Bone marrow (tissue), 2 donors: ENCODE results near the gene TSPAN18.
A peak's percentile ranks its signal among the peaks of the same experiment; 100 is the strongest.

ENCODE experiments used
- DNase-seq, 2 donors: peaks; one replicate each; lab custom pipeline; 2025; lab: John Stamatoyannopoulos, UW

The TSPAN18 gene

DNA sequence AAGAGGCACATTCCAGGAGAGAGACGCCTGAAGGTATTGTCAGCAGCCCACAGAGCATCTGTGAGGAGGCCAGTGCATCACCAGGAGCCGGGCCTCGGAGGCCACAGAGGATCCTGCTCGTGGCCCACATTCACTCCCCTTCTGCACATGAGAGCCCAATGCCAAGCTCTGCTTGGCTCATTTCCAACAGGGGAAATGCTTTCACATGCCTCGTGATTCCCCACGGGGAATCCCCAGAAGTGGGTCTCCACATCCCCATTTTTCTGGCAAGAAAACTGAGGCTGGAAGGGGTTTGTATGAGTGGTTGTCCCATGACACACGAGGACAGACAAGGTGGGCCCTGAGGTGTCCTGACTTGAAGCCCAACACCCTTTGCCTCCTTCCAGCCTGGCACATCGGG lies 189.6 kb downstream of the TSPAN18 start:
- DNase-seq, result peak in 1 of 2 donors; percentile 25

DNA sequence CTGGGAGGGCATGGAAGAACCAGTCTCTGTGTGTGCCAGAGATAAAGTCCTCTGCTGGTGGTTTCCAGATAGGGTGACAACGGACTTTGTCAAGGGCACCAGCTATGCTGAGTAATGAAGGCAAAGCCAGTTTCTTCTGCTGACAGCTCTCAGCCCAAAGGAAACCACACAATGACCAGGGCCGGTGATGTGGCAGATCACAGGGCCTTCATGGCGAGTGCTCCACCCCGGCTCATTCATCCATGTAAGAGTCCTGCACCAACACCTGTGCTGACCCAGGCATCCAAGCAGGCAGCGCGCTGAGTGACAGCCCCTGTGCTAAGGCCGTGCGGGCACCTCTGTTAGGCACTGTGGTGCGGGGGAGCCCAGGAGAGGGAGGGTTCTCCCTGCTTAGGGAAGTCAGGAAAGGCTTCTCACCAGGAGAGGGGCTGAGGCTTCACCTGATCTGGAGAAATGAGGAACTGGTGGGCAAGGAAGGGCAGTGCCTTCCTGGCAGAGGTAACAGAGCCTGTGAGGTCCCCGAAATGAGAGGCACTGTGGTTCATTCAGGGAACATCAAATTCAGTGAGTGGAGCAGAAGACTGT lies 190.1 kb downstream of the TSPAN18 start:
- peak in 1 of 2 donors; percentile 30 for DNase-seq

DNA sequence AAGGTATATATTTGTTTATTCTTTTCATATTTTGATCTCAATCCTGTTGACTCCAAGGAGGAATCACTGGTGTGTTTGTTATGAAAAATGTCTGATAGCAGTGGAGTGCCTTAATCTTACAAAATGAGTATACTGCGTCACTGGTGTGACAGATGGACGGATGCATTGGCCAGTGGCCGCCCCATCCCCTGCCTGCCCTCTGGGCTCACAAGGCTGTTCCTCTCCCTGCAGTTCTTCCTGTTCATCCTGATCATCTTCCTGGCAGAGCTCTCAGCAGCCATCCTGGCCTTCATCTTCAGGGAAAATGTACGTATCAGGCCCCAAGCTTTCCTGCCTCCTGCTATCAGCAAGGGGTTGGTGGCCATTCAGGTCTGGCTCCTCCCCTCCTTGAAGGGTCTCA lies 191.0 kb downstream of the TSPAN18 start:
- no peak for DNase-seq

DNA sequence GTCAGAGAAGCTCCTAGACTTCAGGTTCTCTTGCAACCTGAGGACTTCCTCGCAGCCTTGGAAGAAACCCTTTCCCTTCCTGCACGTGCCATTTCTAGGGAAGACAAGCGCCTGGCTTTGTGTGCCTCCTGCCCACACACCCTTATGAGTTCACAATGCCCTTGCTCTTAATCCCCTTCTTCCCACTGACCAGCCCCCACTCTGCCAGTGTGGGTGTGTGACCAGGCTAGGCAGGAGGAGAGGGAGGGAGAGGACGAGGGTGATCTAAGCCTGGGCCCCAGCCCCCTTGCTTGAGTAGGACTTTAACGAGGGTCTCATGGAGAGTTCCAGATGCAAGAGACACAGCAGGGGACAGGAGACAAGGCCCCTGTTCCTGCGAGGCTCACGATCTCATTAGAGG lies 193.7 kb downstream of the TSPAN18 start:
- no peak for DNase-seq

DNA sequence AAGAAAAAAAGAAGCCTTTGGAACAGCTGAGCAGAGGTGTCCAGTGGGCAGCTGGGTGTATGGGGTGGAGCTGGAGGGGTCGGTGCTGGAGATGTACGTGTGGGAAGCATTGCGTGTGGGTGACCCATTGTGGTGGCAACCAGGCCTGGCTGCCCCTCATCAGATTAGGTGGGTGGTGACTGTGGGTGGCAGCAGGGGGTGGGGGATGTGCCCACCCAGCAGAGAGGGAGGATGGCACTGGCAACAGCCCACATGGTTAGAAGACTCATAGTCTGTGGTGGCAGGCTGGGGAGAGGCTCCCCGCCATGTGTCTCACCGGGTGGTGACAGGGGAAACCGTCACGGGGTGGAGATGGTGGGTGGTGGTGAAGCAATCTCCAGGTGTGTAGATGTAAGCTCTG lies 196.4 kb downstream of the TSPAN18 start:
- DNase-seq, result no peak

DNA sequence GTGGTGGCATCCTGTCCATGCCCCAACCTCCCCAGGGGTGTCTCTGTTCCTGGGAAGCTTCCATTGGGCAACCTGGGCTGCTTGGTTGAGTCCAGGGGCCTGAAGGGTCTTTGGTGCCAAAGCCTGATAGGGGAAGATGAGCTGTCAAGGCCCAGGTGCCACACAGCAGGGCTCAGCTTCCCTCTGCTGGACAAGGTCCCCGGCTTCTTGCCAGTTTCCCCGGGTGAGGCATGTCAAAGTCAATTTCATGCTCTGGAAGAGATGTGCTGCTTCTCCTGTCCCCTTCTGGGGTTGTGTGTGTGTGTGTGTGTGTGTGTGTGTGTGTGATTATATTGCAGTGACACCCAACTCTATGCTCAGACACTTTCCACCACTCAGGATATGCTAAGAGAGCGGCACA lies 197.0 kb downstream of the TSPAN18 start:
- DNase-seq, result no peak

DNA sequence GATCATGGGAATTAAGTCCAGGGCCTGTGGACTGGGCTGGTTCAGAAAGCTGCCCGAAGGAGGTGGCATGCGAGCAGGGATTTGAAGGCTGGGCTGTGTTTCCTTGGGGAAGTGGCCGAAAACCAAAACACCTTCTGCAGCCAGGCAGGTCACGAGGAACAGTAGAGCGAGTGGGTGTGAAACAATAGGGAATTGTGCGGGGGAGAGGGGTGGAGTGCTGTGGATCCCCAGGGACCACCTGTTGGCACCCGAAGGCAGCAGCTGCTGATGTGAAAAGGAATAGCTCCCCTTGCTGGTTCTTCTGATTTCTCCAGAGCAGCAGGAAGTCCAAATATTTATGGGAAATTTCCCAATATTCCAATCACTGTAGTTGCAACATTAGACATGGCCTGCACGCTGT lies 199.3 kb downstream of the TSPAN18 start:
- no peak for DNase-seq

DNA sequence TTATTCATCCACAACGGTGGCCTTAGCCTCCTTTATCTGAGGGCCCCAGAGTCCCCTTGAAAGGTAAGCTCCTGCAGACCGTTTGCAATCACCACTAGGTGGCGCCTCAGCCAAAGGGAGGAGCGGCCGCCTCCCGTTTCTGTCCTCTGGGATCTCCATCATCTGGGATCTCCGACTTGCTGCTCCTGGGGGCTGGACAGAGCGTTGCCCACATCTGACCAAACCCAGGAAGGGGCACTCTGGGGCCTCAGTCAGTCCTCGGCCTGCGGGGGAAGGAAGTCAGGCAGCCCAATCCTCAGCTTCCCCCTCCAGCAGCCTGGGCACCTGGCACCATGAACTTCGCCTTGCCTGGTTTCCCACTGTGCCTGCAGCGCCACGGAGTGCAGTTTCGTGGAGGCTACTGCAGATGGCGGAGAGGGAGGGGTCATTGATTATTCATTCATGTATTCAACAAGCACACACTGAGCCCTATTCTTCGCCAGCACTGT lies 200.5 kb downstream of the TSPAN18 start:
- DNase-seq, result peak; percentile 10 to 26

DNA sequence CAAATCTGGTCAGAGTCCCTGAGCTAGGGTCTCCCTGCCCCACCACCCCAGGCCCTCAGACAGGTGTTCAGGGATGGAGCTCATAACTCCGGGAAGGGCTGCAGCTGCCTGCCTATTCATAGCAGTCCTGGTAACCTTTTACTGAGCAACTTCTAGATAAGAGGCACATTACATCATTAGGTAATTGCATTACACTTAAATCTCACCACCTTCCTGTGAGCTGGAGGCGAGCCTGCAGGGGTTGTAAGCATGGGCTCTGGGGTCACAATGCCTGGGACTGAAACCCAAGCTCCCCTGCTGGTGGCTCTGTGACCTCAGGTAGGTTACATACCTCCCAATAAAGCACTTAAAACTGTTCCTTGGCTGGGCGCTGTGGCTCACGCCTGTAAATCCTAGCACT lies 201.4 kb downstream of the TSPAN18 start:
- no peak for DNase-seq

DNA sequence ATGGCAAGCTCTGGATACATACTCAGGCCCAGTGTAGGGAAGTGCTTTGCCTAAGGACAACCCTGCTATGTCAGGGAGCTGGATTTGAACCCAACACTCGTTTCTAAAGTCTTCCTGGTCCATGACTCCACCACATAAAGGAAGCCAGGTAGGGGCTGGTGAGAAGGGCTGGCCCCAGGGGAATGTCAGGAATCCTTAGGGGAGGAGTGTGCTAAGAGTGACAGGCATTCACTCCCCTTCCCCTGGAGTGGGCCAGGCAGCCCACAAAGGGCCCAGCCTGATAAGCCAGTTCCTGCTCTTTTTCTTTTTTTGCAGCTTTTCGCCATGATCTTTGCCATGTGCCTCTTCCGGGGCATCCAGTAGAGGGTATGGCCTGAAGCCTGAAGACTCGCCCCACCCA lies 202.1 kb downstream of the TSPAN18 start:
- DNase-seq, result no peak

DNA sequence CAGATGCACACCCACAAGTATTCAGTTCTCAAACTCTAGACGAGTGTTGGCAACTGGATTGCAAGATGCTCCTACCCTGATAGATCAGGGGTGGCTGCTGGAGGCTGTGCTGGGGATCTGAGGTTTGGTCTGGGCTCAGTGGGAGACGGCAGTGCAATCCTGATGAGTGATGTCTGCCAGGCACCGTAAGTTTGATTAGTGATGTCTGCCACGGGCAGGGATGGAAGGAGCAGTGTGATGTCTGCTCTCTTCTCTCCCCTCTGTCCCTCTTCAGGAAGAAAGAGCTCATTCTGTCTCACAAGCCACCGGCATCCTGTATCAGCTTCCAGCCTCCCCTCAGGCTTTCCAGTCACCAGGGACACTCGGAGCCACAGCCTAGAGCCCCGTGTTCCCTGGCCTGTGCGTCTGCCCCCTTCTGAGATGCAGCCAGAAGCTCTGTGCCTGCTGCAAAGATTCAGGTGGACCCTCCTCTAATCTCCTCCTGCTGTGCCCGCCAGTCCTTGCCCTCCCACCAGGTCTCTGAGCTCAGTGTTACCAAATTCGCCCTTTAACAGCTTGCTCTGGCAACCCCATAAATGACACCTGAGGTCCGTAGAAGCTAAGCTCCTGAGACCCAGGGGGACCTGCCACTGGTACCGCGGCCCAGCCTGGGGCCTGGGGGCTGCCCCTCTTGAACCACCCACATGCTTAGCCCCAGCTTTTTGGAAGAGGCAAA lies 204.0 kb downstream of the TSPAN18 start:
- DNase-seq, result no peak

DNA sequence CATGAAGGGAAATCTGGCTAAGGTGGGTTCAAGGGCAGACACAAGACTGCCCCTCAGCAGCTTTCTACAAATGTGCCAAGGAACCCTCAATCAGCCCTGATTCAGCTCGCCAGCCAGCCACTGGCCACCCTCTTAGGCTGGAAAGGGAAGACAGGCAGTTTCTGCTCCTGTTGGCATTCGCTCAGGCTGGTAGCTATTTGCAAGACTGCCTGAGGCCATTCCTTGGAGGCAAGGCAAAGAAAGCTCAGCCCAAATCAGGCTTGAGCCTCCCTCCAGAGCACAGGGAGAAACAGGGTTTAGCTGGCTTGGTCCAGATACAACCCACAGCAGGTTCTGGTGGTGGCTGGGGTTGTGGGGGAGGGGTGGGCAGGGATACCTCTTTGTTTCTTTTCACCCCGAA lies 204.7 kb downstream of the TSPAN18 start:
- DNase-seq, result no peak

DNA sequence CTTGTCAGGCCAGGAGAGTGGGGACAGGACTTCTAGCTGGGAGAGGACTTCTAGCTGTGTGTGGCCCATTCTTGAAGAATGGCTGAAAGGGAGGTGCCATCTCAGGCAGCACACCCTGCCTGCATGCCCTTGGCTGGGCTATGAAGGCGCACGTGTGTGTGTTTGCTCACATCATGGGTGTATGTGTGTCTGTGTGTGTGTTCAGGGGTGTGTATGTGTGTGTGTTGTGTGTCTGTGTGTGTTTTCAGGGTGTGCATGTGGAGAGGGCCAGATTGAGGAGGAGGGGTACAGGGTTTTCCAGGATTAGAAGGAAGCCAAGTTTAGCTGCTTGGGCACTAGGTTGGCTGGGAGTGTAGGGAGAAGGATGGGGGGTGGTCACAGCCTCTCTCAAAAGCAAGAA lies 207.3 kb downstream of the TSPAN18 start:
- no peak for DNase-seq

DNA sequence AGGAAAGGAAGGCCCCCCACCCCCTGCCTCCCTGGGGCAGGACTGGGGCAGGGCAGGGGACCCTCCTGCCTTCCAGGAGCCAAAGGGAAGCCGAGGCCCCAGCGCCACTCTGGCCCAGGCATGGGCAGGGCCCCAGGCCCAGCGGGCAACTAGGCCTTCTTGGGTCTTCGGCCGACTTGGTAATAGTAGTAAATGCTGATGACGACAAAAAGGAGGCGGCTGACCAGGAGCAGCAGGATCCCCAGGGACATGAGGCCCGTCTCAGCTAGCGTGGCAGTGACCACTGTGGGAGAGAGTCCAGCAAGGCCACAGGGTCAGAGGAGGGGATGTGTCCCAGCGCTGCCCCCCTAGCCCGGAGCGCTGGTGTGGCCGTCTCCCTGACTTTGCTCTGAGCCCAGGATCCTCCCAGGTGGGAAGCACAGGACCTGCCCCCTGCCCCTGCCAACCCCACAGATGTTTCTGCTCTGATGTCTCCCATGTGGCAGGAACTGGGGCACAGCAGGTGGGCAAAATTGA lies 208.0 kb downstream of the TSPAN18 start:
- no peak for DNase-seq

DNA sequence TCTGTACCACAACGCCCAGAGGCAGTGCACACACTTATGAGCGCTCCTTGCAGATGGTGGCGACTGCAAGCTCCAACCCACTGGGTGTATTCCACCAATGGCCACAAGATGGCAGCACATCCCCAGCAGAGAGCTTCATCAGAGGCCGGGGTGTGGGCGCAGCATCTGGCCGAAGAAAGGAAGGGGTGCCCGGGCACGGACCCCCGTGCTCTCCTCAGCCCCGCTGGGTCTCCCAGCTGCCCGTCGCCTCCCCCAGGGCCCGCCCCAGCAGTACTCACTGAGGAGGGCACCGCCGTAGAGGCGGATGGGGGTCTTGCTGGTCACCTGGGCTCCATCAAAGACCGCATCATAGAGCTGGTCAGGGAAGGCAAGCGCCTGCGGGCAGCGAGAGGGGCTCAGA lies 209.8 kb downstream of the TSPAN18 start:
- peak; percentile 64 to 66 for DNase-seq

DNA sequence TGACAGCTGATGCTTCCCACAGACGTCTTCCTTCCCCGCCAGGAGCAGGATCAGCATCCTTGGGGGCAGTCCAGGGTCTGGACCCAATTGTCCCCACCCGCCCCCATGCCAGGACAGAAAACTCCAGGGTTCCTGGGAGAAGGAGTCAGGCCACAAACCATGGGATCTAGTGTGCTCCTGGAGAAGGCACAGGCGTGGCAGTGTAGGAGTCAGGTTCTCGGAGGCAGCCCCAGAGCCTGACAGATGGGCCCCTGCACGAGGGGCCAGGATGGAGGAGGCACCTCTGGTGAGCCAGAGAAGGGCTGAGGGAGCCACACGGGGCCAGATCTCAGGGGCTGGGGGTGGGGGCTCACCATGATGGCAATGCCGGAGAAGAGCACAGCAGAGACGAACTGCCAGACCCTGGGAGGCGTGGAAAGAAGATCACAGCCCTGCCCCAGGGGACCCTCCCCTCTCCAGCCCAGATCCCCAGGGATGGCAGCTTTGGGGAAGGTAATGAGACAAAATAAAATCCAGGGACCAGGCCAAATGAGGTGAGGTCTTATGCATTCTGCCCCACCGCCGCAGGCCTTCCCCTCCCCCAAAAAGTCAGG lies 210.3 kb downstream of the TSPAN18 start:
- DNase-seq, result no peak

DNA sequence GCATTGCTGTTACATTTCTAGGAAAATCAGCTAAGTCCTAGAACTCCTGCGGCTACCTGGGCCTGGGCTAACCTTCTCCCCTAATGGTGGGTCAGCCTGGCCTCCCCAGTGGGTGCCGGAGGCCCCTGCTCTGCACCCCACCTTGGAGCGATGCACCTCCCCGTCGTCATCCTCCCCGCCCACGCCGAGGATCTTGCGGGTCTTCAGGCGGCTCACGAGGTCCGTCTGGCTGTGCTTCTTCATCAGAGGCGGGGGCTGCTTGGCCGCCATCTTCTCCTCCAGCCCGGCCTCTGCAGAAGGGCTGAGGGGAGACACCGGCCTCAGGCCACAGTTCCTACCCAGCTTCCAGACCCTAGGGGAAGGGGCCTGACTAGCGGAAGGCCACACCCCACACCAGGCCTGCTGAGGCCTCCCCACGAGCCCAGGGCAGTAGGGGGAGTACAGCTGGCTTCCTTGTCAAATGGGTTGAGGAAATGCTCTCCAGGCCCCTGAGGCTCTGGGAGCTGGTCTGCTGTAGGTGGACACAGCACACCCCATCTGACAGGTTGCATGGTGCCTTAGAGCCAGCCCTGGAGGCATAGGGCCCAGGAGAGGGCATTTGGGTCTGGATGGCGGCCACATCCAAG lies 211.4 kb downstream of the TSPAN18 start:
- DNase-seq, result no peak

DNA sequence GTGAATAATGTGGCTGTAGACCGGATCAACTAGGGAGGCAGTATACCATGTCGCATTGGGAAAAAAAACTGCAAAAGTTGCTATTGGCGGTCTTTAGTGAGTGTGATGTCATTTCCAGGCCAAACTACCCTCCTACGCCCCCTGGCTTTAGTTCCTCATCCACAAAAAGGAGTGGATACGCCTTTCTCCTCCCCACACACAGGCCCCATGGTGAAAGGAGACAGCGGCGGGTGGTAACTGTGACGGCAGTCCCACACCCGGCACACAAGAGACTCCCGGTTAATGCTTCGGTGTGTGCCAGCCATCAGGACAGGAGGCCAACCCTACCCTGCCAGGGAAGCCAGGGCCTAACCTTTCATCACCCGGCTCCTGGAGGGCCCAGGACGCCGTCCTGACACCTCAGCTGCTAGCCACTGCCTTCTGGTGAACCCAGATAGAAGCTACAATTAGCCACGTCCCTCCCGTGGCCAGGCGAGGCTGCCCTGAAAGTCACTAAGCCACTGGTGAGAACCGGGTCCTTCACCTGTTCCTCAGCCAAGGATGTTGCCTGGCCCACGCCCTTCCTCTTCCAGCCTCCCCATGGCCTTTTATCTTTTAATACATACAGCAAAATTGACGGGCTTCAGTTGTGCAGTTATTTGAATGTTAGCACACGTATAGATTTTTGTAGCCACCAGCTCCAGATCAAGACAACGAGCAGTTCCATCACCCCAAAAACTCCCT lies 213.1 kb downstream of the TSPAN18 start:
- DNase-seq, result no peak

DNA sequence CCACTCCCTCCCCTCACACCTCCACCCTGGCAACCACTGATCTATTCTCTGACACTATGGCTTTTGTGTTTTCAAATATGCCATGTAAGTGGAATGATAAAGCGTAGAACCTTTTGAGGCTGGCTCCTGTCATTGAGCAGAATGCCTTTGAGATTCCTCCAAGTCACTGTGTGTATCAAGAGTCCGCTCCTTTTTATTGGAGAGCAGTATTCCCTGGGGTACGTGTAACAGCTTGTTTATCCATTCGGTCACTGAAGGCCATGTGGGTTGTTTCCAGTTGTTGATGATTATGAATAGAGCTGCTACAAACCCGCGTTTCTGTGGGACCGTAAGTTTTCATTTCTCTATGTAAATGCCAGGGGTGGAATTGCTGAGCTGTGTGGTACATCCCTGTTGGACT lies 213.6 kb downstream of the TSPAN18 start:
- DNase-seq, result no peak

DNA sequence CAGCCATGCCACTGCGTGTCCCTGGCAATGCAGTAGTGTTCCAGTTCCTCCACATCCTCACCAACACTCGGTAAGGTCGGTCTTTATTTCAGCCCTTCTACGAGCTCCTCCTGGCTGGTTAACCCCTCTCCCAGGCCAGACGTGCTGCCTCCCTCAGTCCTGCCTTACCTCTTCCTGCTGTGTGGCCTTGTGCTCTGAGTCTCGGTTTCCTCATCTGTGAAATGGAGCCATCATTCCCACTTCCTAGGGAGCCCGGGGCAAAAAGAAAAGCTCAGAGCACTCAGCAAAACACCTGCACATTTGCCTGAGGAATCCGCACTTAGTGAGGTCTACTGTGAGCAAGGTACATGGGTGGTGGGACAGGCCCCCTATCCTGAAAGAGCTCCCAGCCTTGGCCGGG lies 214.1 kb downstream of the TSPAN18 start:
- DNase-seq, result no peak

DNA sequence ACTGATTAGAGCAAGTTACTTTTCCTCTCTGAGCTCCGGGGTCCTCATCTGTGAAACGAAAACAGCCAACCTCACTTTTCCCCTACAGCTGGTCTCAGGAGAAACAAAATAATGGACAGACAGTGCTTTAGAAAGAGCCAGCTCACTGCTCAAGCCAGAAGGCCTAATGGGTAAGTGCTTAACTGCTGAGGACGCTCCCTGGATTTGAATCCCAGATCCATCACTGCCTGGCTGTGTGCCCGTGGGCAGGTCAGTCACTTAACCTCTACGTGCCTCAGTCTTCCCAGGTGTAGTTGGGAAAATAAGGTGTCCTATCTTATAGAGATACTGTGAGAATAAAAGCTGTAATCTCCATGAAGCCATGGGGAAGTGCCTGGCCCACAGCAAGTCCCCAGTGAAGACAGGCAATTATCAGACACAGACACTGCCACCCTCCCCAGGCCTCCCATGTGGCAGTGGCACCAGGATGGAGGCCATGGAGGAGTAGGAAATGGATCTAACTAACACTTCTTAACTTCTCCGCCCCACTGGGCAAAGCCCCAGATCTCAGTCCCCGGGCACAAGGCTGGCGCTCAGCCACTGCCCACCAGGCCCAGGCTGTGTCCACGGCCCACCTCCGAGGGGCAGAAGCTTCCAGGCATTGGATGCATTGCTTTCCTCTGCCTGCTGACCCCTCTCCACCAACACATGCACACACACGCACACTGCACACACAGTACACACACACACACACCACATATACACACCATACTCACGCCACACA lies 214.7 kb downstream of the TSPAN18 start:
- DNase-seq, result no peak
